Erythroblast (primary cell): ENCODE results near the gene EIF1AY.

ENCODE experiments used
- GATA1 ChIP-seq: IDR thresholded peaks from 2 replicates; pipeline ENCODE4 v1.6.1; 2011; ENCODE audit warnings: low read depth, mild to moderate bottlenecking, control low read depth, low read length, moderate library complexity
- POLR2A ChIP-seq: IDR thresholded peaks from 2 replicates; pipeline ENCODE4 v1.6.1; 2011; ENCODE audit warnings: mild to moderate bottlenecking, low read length

DNA sequence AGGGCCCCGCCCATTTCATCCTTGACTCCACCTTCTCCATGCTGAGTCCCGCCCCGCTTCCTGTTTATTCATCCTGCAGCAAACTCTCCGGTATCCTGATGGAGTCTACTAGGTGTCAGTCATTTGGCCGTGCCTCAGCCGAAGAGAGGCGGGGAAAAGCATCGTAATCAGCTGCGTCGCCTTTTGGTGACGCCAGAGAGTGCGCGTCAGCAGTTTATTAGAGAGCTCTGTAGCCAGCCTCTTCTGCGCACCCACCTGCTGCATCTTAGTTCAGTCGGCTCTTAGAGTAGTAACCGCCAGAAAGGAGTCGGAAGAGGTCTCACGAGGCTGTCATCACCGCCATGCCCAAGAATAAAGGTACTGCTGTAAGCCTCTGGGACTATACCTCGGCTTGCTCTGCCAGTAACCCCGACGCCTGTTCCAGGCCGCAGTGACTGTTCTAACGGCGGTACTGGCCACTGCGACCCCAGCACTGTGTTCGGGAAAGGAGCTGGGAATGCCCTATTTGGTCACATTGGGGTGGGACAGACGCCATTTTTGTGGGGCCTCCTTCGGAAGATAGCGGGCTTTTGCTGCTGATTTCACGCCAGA lies at the start of gene EIF1AY:
- no peak for TF ChIP-seq POLR2A
- TF ChIP-seq GATA1: no peak
